Loucy (cell line): ENCODE results near the gene CPVL.

ENCODE experiments used
- CTCF ChIP-seq: fragments of 200-600 bp; sonication (generic); conservative IDR thresholded peaks from 2 replicates; pipeline ENCODE4 v1.5.1; 2014; ENCODE audit warnings: mild to moderate bottlenecking, antibody characterized with exemption, low read length
- EZH2phosphoT487 ChIP-seq: fragments of 200-600 bp; IDR thresholded peaks from 2 replicates; pipeline ENCODE4 v1.6.1; 2018; ENCODE audit warnings: antibody characterized with exemption, mild to moderate bottlenecking, moderate library complexity, borderline replicate concordance

DNA sequence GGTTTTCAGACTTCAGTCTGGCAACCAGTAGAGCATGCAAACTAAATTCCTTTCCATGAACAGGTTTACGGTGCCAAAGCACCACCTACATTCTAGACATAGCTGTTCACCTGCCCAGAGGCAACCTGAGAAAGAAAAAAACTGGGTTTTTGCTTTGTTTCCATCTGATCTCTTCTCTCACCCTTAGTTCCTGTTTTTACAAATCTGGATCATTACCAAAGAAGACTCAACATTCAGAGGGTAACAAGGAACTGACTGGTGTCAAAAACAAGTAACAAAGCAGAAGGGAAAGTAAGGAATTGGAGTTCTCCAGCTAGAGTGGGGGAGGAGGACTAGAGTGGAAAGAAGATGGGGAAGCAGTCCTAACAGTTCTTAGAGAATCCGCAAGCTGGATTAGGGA lies 36.4 kb downstream of the CPVL start:
- TF ChIP-seq EZH2phosphoT487 = no peak
- no peak for TF ChIP-seq CTCF
